Activated CD4-positive, alpha-beta T cell treated with anti-CD3 and anti-CD28 coated beads for 4 hours (primary cell): ENCODE measurements around the gene CAMTA1.

ENCODE experiments used
- DNase-seq, 2 donors: peaks; one replicate each; pipeline ENCODE4 v3.0.0-alpha.2; 2020

The CAMTA1 gene

DNA sequence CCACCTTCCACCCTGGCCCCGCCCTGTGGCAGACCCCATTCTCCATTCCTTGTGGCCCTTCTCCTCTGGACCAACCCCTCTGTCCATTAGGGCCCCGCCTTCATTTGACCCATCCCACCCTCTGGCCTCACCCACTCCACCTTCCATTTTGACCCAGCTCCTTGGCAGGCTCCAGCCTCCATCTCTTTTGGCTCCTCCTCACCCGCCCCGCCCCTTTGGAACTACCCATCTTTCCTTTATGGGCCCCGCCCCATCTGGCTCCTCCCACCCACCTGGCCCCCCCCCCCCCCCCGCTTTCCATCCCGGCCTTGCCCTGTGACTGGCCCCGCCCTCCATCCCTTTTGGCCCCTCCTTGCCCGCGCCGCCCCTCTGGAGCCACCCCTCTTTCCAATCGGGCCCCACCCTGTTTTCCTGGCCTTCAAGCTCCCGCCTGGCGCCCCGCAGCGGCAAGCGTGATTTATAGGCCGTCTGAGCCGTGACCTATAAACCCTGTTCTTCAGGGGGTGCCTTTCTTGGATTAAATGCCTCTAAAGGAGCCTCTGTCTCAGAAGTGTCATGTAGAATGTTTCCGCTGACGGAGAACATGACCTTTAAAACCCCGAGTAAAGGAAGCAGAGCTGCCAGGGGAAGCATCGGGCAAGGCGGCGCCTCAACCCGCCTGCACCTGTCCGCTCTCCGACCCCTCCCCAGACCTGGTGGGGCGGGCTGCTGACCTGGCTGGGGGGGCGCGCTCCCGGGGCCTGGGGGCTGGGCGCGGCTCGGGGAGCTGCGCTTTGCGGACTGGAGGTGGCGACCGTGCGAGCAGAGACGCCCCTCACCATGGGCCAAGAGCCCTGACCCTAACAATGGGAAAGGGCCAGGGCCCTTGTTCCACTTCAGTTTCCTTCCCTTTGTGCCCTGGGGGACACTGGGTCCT, 178.0 kb downstream of the CAMTA1 start:
- peak; percentile 32 to 59 for DNase-seq

DNA sequence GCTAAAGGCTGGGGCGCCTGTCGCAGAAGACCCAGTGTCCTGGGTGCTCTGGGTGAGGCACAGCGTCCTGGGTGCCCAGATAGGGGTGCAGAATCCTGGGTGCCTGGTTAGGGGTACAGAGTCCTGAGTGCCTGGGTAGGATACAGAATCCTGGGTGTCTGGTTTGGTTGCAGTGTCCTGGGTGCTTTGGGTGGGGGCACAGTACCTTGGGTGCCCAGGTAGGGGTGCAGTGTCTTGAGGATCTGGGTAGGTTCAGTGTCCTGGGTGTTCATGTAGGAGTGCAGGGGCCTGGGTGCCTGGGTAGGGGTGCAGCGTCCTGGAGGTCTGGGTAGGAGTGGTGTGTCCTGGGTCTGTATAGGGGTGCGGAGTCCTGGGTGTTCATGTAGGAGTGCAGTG, 178.7 kb downstream of the CAMTA1 start:
- DNase-seq = no peak

DNA sequence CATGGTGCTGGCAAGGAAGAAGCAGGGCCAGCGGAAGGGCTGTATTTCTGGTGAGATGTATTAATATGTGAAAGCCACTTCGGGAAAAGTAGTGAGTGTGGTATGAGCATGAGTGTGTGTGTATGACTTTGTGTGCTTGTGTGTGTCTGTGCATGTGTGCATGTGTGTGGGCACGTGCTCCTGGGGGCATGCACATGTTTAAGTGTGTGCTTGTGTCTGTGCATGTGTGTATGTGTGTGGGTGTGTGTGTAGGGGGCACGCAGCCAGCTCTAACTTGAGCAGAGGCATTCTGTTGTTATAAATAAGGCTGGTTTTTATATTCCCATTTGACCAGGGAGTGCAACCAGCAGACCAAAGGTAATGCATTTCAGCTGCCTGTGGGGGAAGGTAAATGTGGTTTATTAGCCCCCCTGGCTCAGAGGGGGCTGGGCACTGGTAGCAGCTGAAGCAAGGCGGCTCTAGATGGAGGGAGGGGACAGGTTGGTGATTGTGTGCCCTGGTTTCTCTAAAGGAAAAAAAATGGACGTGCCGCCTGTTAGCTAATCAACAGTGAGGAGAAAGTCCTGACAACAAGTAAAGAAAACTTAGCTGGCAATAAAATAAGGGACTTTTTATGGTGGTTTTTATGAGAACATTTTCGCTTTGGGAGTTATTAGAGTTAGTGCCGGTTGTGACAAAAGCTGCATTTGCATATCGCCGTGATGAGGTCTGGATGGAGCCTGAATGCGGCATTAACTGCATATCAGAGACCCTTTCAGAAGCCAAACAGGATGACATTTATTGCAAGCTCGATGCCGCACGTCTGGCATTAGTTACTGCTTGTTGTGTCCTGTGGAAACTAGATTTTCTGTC, 180.1 kb downstream of the CAMTA1 start:
- no peak for DNase-seq

DNA sequence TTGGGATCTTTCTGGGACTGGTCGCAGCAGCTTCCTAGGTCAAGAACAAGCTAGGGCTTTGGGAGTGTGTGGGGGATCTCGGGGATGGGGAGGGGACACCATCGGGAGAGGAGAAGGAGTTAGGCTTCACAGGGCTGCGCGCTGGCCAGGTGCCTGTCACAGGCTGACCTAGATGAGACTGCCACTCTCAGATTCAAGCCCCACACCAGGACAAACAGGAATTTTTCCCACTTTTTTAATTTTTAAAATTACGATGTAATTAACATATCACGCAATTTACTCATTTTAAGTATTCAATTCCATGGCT, 180.6 kb downstream of the CAMTA1 start:
- no peak for DNase-seq

DNA sequence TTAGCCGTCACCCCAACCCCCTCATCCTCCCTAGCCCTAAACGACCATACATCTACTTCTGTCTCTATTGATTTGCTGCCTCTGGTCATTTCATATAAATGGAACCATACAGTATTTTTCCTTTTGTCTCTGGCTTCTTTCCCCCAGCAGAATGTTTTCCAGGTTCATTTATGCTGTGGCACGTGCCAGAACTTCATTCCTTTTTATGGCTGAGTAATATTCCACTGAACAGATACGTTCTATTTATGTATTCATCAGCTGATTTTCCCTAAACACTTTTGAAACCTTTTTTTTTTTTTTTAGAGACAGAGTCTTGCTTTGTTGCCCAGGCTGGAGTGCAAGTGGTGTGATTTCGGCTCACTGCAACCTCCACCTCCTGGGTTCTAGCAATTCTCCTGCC, 181.1 kb downstream of the CAMTA1 start:
- DNase-seq = no peak

DNA sequence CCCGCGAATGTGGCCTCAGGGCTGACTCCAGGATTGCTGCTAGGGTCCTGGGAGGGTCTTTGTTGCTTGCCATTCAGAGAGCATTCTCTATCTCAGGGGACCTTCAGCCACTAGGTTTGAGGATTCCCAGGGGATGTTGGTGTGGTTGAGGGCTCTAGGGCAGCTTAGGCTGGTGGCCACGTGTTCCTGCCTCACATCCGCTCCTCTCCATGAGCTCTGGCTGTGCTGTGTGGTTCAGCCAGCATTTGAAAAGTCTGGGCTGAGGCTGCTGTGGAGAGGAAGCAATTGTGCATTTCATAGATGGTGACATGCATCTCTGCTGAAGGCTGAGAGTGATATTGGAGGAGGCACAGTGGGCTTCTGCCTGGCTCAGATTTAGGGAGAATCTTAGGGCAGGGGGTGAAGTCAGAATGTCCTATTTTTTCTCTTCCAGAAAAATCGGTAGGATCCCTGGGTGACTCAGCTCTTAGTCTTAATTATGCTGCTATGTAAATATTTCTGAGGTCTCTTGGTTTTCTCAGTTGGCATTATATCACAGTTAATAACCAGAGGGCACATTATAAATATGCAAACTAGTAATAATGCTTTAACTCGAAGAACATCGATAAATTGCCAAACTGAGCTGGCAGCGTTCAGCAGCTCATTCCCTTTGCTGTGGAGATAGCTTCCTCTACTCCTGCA, 182.3 kb downstream of the CAMTA1 start:
- DNase-seq = no peak

DNA sequence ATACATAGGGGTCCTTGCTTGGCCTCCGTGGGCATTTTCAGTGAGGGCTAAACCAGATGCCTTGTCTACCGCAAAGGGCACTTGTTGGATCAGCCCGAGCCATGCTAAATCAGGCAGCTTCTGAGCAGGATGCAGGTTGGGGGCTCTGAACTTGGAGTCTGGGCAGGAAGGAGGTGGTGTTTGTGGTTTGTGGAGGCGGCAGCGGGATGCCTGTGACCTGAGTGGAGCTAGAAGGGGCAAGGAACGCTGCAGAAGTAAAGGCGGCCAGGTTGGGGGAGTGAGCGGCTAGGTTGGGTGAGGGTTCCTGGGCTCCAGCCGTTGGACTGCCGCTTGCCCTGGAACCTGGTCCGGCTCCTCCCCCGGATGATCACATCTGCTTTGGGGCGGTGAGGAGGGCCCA, 183.9 kb downstream of the CAMTA1 start:
- DNase-seq = no peak

DNA sequence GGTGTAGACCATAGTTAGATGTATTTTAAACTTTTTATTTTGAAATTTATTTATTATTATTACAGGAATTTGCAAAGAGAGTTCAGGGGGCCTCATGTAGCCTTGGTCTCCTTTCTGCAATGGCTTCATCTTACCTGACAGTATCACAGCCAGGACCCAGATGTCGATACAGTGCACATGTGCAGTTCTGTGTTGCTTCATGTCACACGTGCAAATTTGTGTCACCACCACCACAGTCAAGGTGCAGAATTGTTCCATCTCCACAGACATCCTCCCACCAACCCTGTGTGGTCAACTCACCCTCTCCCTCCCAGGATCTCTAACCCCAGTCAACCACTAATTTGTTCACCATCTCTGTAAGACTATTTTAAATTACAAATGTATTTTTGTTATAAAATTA, 184.5 kb downstream of the CAMTA1 start:
- no peak for DNase-seq

DNA sequence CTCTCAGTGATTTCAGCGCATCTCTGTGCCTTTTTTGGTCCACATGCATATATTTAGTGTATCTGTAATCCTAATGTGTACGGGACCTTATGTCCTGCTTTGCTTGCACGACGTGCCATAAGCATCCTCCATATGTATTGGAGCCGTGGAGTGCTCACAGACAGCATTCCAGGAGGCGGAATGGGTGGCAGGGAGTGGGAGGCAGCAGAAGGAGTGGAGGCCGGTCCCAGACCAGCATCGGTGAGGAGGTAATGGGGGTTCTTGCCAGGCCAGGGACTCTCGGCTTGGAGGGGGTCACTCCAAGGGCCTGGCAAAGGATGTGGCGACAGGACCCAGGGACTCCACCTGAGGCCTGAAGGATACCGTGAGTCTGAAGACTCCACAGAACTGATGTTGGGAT, 185.0 kb downstream of the CAMTA1 start:
- DNase-seq = no peak

DNA sequence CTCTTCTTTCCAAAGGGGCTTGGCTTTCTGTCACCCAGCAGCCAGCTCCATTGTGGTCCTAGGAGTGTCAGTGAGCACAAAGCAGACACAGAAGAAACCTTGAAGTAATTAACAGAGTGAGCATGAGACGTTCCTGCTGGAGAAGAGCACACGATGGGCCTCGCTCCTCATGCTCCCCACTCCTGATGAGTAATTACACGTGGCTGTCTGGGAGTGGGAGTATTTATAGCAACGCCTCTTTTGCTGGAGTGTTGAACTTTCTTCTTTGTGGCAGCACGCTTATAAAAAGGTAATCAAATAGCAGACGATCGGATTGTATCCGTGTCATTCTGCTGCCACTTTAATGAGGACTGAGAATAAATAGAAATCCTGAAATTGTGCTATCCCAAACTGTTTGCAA, 185.8 kb downstream of the CAMTA1 start:
- no peak for DNase-seq

DNA sequence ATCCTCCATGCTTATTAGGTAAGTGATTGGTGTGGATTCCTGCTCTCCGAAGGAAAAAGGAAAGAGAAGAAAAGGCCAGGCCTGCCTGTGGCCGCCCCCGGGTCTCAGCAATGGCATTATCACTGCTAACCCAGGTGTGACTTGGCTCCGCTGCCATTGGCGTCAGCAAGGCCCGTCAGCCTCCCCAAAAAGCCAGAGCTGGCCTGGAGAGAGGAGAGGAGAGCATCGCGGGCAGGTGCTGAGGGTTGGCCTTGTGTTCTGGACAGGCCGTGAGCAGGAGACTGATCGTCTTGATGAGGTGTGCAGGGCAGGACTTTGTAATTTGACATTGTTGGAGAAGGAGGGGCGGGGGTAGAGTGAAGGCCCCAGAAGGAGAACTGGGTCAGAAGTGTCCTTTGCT, 186.4 kb downstream of the CAMTA1 start:
- DNase-seq = no peak

DNA sequence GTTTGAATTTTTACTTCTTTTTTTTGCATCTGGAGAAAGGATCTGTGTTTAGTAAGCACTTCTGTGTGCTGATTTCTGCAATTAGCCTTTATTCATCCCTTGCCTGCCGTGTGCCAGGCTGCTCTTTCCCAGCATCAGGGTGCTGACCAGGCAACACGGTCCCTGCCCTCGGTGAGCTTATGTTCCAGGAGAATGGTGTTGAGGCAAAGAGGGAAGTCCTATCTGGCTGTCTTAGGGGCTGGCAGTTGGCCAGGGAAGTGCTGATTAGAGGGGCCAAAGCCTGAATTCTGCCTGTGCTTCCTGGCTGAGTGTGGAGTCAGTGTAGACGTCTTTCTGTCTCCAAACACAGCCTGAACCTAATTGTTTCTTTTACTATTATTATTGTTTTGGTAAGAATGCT, 187.1 kb downstream of the CAMTA1 start:
- no peak for DNase-seq

DNA sequence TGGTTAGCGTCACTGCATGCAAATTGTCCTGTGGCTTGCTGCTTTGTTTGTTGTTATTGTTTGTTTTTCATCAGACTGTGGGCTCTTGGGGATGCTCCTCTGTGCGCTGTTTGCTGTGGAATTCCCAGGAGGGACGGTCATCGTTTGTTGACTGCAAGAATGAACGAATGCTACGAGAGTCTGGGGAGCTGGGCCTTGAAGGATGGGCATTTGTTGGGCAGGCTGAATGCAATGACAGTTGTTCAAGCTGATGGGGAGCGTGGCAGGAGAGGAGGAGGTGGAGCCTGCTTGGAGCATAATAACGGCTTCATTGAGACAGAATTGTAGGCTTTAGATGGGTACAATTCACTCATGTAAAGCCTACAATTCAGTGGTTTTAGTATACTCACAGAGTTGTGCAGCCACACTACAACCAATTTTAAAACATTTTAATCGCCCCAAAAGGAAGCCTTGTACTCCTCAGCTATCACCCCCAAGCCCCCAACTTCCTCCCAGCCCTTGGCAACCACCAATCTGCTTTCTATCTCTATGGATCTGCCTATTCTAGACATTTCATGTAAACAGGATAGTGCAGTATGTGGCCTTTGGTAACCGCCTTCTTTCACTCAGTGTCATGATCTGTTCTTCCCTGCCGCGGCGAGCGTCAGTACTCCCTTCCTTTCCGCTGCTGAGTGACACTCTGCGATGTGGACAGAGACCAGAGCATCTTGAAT, 190.2 kb downstream of the CAMTA1 start:
- DNase-seq = no peak

DNA sequence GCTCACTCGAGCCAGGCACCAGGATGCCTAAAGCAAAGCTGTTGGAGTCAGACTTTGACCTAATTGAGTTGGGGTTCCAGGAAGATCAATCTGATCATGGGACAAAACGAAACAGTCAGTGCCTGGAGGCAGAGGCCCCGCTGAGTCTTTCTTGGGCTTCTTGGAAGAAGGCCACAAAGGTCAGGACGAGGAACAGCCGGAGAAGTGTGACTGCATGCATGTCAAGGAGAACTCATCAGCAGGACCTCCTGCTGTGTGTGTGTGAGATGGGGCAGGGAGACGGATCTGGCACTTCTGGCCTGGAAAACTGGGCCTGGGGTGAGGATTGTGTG, 190.8 kb downstream of the CAMTA1 start:
- no peak for DNase-seq

DNA sequence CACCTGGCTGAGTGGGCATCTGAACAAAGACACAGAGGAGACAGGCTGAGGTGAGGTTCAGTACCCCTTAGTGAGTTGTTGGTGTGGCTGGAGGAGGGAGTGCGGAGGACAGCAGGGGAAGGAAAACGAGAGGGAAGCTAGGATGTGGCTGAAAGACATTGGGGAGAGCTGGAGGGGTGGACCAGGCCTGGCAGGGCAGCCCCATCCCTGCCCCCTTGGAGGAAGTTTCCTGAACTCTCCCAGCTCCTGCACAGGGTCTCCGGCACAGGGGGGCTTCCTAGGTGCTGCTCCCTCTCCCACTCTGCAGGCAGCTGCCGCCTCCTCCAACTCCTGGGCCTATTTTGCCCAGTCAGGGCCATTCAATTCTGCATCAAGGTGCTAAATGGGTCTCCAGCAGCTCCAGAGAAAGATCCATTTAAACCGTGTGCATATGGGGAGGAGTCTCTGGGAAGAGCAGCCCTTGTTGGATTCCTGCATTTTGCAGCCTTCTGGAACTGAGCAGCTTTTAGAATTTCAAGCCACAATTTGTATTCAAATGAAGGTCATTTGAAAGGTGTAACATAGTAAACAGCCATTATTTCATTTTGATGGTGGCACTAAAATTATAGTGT, 193.9 kb downstream of the CAMTA1 start:
- DNase-seq = no peak

DNA sequence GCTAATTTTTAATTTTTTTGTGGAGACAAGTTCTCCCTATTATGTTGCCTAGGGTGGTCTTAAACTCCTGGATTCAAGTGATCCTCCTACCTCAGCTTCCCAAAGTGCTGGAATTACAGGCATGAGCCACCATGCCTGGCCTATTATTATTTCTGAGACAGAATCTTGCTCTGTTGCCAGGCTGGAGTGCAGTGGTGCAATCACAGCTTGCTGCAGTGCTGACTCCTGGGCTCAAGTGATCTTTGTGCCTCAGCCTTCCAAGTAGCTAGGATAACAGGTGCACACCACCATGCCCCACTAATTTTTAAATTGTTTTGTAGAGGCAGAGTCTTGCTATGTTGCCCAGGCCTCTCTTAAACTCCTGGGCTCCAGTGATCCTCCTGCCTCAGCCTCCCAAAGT, 196.3 kb downstream of the CAMTA1 start:
- DNase-seq = no peak

DNA sequence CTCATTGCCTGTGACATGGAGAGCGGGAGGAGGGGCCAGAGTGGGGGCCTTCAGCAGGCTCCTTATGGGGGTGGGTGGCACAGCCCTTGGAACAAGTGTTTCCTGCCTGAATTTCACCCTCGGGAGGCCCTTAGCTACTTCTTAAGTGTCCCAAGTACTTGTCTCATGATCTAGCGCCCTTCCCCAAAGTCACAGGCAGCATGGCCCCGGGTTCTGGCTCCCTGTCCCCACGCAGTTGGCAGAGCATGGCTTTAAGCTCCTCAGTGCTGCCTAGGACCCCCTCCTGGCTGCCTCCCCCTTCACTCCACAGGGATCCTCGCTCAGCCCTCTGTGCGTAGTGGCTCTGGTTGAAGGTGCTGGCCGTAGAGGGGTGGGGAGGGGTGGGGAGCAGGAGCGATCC, 197.2 kb downstream of the CAMTA1 start:
- no peak for DNase-seq

DNA sequence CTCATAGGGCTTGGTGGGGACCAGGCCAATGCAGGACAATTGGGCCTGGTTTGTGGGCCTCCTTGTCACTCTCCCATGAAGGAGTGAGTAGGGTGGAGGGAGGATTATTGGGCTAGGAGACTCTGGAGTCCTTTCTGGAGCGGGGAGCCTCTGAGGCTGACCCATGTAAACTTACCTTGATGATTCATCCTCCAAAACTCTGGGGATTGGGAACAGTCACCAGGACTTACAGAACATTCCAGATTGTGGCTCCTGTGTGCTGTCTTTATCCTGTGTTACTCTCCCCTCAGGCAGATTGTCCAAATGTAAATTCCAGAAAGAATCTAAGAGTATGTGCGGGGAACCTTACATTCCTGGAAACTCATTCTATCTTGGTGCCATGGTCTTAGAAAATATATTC, 197.6 kb downstream of the CAMTA1 start:
- no peak for DNase-seq

DNA sequence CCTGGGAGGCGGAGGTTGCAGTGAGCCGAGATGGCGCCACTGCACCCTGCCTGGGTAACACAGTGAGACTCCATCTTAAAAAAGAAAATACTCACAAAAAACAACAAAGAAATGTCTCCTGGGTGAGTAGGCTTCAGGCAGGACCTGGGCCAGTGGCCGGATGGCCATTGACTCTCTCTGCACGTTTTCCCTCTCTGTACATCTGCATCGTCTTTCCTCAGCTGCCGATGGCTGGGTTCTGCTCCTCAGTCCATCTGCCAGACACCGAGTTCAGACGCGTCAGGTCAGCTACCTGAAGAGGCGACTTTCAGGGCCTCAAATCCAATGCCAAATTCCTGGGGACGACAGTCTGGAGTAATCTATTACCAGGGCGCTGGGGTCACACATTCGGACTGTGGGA, 199.3 kb downstream of the CAMTA1 start:
- DNase-seq = no peak

DNA sequence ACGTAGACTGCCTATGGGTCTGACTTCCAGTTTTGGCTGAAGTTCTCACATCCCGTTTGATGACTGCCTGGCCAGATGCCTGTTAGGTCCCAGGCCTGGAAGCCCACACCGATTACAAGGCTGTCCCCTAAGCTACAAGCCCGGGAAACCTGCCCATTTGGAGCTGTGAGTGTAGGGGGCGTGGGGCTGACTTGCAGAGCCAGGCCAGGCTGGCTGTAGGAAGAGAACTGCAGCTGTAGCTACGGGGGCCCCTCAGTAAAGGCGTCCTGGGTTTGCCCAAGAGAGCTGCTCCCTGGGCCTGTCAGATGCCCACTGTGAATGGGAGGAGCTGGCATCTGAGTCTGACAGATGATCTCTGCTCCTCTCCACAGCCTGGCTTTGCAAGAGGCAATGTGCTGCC, 199.7 kb downstream of the CAMTA1 start:
- DNase-seq = no peak

DNA sequence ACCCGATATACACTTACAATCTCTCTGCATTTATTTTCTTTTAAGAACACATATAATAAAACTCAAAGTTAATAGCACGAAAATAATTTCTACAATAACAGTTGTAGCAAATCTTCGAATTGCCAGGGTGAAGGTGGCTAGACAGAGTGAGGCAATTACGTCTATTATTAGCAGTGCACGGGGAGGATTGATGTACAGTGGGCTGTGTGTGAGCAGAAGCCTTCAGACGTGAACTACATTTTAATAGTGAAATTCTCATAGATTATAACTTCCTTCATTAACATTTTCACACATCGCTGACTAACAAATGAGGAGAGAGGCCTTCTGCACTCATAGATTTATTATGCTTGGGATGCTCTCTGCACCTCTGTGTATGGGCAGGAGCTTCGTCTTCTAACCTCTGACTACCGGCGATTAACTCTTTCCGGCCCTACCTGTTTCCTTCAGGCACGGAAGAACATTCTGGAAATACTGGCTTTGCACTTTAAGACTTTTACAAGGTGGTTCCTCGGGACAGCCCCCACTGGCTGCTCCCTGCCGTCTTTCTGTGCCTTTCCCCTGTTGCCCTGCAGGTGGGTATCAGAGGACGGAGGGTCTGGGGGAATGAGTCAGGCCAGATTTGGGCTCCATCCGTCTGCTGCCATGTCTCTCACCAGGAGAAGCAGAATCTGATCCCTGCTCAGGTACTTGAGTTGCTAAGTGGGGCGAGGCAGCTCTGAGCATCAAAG, 200.5 kb downstream of the CAMTA1 start:
- no peak for DNase-seq

DNA sequence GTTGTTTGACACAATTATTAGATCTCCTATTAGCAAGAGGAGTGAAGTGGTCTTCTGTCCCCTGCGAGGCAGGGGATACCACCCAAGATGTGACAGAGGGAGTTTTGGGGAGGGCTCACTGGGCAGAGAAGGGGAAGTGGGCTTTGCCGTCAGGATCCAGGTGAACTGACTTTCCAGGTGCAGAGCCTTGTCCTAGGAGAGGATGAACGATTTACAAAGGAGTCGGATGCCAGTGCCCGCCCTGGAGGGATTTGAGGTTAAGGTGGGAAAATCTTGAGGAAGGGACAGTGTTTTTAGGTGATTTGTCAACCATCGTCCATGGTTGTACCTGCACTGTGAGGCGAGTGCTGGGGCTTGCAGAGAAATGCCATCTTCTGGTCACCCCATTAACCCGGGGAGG, 201.0 kb downstream of the CAMTA1 start:
- no peak for DNase-seq
